GM12878 (cell line): Measurements from ENCODE around the gene KCNQ1.

Source experiments
- KDM1A ChIP-seq: fragments of 200-600 bp; sonication (generic); IDR thresholded peaks from 2 replicates; pipeline ENCODE4 v1.6.1; 2016; ENCODE audit warnings: borderline replicate concordance
- TF ChIP-seq, protein P1 (sequence below): IDR thresholded peaks from 2 replicates; pipeline ENCODE4 v1.6.1; 2011; ENCODE audit warnings: low read depth, low read length, improper control_type of control experiment, borderline replicate concordance

DNA sequence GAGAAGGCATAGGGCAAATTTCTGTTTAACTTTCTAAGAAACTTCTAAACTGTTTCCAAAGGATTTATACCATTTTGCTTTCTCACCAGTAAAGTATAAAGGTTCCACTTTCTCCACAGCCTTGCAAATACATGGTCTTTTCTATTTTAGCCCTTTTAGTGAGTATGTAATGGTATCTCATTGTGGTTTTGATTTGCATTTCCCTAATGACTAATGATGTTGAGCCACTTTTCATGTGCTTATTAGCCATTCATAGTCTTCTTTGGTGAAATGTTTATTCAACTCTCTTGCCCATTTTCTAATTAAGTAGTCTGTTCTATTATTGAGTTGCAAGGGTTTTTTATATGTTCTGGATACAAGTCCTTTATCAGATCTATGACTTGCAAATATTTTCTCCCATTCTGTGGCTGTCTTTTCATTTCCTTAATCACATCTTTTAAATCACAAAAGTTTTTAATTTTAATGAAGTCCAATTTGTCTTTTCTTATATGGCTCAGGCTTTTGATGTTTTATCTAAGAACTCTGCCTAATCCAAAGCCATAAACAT lies 338.8 kb downstream of the KCNQ1 start:
- TF ChIP-seq, protein P1, sequence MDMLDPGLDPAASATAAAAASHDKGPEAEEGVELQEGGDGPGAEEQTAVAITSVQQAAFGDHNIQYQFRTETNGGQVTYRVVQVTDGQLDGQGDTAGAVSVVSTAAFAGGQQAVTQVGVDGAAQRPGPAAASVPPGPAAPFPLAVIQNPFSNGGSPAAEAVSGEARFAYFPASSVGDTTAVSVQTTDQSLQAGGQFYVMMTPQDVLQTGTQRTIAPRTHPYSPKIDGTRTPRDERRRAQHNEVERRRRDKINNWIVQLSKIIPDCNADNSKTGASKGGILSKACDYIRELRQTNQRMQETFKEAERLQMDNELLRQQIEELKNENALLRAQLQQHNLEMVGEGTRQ: no peak
- no peak for TF ChIP-seq KDM1A
